Fibroblast of lung (primary cell): Measurements from ENCODE around the gene ESF1. TPM values are rescaled to one million over a fixed set of nuclear protein-coding genes. Genes with fewer than 3 reads are reported as not detected.
A peak's percentile ranks its signal among the peaks of the same experiment; 100 is the strongest.

ENCODE experiments used
- DNase-seq, 2 donors: peaks; one replicate each; pipeline versions ENCODE4 v3.0.0 to v3.0.0-alpha.2; 2010; ENCODE audit warnings: low read depth in 2 of 2
- H2AFZ ChIP-seq: 2 replicates; pipeline ENCODE4 v1.5.1; 2012; ENCODE audit warnings: low read length, control low read depth, inconsistent platforms
- H3K27ac ChIP-seq: 2 replicates; pipeline ENCODE4 v1.5.1; 2011; ENCODE audit warnings: low read length, control low read depth; ENCODE audit not compliant: insufficient read depth
- H3K27me3 ChIP-seq: 2 replicates; pipeline ENCODE4 v1.5.1; 2011; ENCODE audit warnings: mild to moderate bottlenecking, low read length; ENCODE audit not compliant: control insufficient read depth, insufficient read depth
- H3K36me3 ChIP-seq: 2 replicates; pipeline ENCODE4 v1.5.1; 2011; ENCODE audit warnings: low read length; ENCODE audit not compliant: control insufficient read depth, insufficient read depth
- H3K4me1 ChIP-seq: 2 replicates; pipeline ENCODE4 v1.5.1; 2011; ENCODE audit warnings: low read length; ENCODE audit not compliant: control insufficient read depth, insufficient read depth; ENCODE audit errors: extremely low read depth
- H3K4me2 ChIP-seq: 2 replicates; pipeline ENCODE4 v1.5.1; 2011; ENCODE audit warnings: low read length, control low read depth; ENCODE audit not compliant: insufficient read depth; ENCODE audit errors: extremely low read depth
- H3K4me3 ChIP-seq, 4 experiments: fragments of 200-600 bp in 1 of 4; sonication (generic) in 1 of 4; replicated peaks in 1 of 4; 2 replicates each; pipeline ENCODE4 v1.5.1; 2011 to 2016; ENCODE audit warnings: low read length in 4 of 4, low read depth in 3 of 4, mild to moderate bottlenecking in 3 of 4, control low read depth in 2 of 4, inconsistent platforms in 1 of 4, mixed read lengths in 1 of 4; ENCODE audit not compliant: insufficient read depth in 1 of 4; ENCODE audit errors: control extremely low read depth in 1 of 4
- H3K79me2 ChIP-seq: 2 replicates; pipeline ENCODE4 v1.5.1; 2012; ENCODE audit warnings: mild to moderate bottlenecking, low read length, inconsistent platforms; ENCODE audit not compliant: control insufficient read depth, insufficient read depth
- H3K9ac ChIP-seq: 2 replicates; pipeline ENCODE4 v1.5.1; 2011; ENCODE audit warnings: mild to moderate bottlenecking, low read length, control low read depth; ENCODE audit not compliant: insufficient read depth
- H3K9me3 ChIP-seq: 2 replicates; pipeline ENCODE4 v1.5.1; 2012; ENCODE audit warnings: low read depth, low read length; ENCODE audit not compliant: control insufficient read depth, insufficient read depth
- H4K20me1 ChIP-seq: 2 replicates; pipeline ENCODE4 v1.5.1; 2011; ENCODE audit warnings: low read length; ENCODE audit not compliant: control insufficient read depth, insufficient read depth; ENCODE audit errors: extremely low read depth
- EZH2 ChIP-seq: IDR thresholded peaks from 2 replicates; pipeline ENCODE4 v1.5.1; 2012; ENCODE audit warnings: low read length, control low read depth, mild to moderate bottlenecking; ENCODE audit errors: missing control alignments
- polyA plus RNA-seq, 2 donors: library from polyadenylated mRNA; depleted of rRNA in 1 of 2; stranded (reverse) in 1 of 2; unstranded in 1 of 2; fragments of >200 nt; gene quantifications; 2 replicates each; pipeline ENCODE4 v1.2.1, GENCODE V29; 2011 to 2012; ENCODE audit warnings: missing spikeins in 1 of 2
- total RNA-seq: library from RNA; depleted of rRNA; stranded (reverse); fragments of >200 nt; gene quantifications from 2 replicates; pipeline ENCODE4 v1.2.1, GENCODE V29; 2014
- TF ChIP-seq, protein P1 (sequence below), 2 donors: IDR thresholded peaks in 1 of 2; conservative IDR thresholded peaks in 1 of 2; 1 replicate in 1 of 2; 2 replicates in 1 of 2; pipeline ENCODE4 v1.5.1; 2011 to 2012; ENCODE audit warnings: low read length in 2 of 2, control low read depth in 1 of 2, inconsistent platforms in 1 of 2, low read depth in 1 of 2, mild to moderate bottlenecking in 1 of 2

Gene ESF1
- total and polyA plus RNA-seq, 2 donors (not counting 1 experiment from before 2014, with no cell fraction given): 7.3 to 13.2 TPM

DNA sequence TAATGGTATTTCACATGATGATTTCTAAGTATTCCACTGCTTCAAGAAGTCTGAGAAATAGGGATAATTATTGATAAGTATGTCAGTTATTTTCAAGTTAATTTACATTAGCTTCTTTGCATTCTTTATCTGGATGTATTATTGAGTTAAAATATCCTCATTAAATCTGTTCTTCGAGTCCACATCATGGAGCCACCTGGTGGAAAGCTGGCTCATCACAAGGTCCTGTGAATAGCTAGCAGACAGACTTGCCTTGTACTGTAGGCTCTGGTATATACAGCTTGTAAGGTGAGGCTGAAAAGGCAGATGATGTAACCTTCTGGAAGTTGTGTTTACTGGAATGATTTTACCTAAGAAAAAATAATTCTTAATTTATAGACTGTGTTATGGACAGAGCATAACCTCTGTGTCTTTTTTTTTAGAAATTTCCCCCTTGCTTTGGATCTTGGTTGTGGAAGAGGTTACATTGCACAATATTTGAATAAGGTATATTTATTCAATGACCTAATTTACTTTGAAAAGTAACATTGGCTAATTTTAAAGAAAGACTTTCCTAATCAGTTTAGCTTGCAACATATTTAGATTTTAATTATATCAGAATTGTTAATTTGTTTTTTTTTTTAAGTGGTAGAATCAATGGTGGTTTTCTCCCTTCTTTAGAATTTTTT lies 3.6 kb upstream of the ESF1 start:
- no peak for TF ChIP-seq EZH2
- TF ChIP-seq, protein P1, sequence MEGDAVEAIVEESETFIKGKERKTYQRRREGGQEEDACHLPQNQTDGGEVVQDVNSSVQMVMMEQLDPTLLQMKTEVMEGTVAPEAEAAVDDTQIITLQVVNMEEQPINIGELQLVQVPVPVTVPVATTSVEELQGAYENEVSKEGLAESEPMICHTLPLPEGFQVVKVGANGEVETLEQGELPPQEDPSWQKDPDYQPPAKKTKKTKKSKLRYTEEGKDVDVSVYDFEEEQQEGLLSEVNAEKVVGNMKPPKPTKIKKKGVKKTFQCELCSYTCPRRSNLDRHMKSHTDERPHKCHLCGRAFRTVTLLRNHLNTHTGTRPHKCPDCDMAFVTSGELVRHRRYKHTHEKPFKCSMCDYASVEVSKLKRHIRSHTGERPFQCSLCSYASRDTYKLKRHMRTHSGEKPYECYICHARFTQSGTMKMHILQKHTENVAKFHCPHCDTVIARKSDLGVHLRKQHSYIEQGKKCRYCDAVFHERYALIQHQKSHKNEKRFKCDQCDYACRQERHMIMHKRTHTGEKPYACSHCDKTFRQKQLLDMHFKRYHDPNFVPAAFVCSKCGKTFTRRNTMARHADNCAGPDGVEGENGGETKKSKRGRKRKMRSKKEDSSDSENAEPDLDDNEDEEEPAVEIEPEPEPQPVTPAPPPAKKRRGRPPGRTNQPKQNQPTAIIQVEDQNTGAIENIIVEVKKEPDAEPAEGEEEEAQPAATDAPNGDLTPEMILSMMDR (conservative IDR thresholded peaks at IDR 0.05 in 1 of 2, IDR thresholded peaks at IDR 0.05 in 1 of 2; ENCODE audit: low read depth in 1 of 2, low read length in 2 of 2): peak; percentile 49 to 67
- peaks cover 36% of the 10 kb centered on the region for H3K79me2 ChIP-seq
- H4K20me1 ChIP-seq: no peaks in the 10 kb centered on the region
- no peaks in the 10 kb centered on the region for H3K27me3 ChIP-seq
- no peak overlapping the region for H3K9ac ChIP-seq
- H3K9me3 ChIP-seq: no peaks in the 10 kb centered on the region
- no peak overlapping the region for H3K4me3 ChIP-seq
- DNase-seq: peak; percentile 63 to 73
- no peak overlapping the region for H3K4me2 ChIP-seq
- no peak overlapping the region for H3K27ac ChIP-seq
- peaks cover 8% of the 10 kb centered on the region for H3K36me3 ChIP-seq
- peaks cover 4% of the 10 kb centered on the region for H3K4me1 ChIP-seq
- H2AFZ ChIP-seq: no peak overlapping the region

DNA sequence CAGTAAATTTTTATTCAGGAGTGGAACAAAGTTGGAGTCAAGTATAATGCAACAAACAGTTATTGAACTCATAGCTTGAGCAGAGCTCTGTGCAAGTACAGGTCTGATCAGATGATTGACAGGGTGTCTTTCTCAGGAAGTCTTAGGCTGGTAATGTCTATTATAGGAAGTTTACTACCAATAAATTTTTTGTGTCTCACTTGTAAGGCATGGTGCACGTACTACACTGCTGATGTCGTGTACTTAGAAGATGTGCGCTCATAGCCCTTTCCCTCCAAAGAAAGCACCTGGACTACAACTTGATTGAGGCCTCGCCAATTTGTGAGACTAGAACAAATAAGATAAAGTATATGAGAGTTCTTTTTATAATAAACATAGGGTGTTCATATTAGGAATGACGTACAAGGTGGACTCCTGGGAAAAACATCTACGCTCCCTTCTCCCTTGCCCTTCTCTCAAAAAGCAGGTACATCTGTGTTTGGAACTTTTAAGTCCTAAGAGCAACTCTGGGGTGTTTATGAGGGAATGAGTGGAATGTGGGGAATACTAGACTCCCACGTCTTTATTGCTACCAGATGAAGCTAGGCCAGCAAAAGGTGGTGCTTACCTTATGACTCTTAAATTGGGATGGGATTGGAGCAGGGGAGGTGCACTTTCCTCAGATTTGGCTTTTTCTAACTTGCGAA lies 1.6 kb upstream of the ESF1 start:
- Histone ChIP-seq H3K9me3 (no peaks in the 10 kb centered on the region), H3K4me2 (peak overlapping the region; percentile 96), H3K4me1 (peaks cover 4% of the 10 kb centered on the region), H4K20me1 (no peaks in the 10 kb centered on the region), H3K27ac (no peak overlapping the region), H3K27me3 (no peaks in the 10 kb centered on the region), H3K79me2 (peaks cover 40% of the 10 kb centered on the region), H3K36me3 (peaks cover 4% of the 10 kb centered on the region), H3K9ac (no peak overlapping the region), H2AFZ (no peak overlapping the region), H3K4me3 (peak overlapping the region; percentile 94 to 97 (median 96))
- no peak for TF ChIP-seq EZH2
- no peak for DNase-seq

GRCh38 chr20:13784271-13784892 lies 337 bp downstream of the ESF1 start:
- Histone ChIP-seq H3K9ac (peak overlapping the region; percentile 95), H3K4me3 (peak overlapping the region; percentile 94 to 97 (median 96)), H3K79me2 (peaks cover 40% of the 10 kb centered on the region), H3K27me3 (no peaks in the 10 kb centered on the region), H3K27ac (peak overlapping the region; percentile 85), H3K9me3 (no peaks in the 10 kb centered on the region), H2AFZ (peak overlapping the region; percentile 92), H3K36me3 (peaks cover 3% of the 10 kb centered on the region), H3K4me2 (peak overlapping the region; percentile 88), H3K4me1 (peaks cover 4% of the 10 kb centered on the region), H4K20me1 (no peaks in the 10 kb centered on the region)
- no peak for DNase-seq
- TF ChIP-seq, protein P1 (conservative IDR thresholded peaks at IDR 0.05 in 1 of 2, IDR thresholded peaks at IDR 0.05 in 1 of 2; ENCODE audit: low read depth in 1 of 2, low read length in 2 of 2): no peak
- no peak for TF ChIP-seq EZH2
